Neural cell (in vitro differentiated cells): Measurements from ENCODE around the gene MST1. TPM values are rescaled to one million over a fixed set of nuclear protein-coding genes. Genes with fewer than 3 reads are reported as not detected.
"Not testable (repeated sequence)": the region's sequence is repeated elsewhere in the genome, so short reads cannot be mapped to it uniquely, and the experiment has no call there.

Experiments
- H2AFZ ChIP-seq: fragments of 200-600, 300-800 bp; sonication (generic), shearing (Covaris generic); 2 replicates; pipeline ENCODE4 v1.6.0; 2014; ENCODE audit warnings: low read depth, mild to moderate bottlenecking, antibody characterized with exemption, low read length, moderate library complexity
- H3F3A ChIP-seq: fragments of 200-600 bp; shearing (Covaris generic); 2 replicates; pipeline ENCODE4 v1.6.1; 2016; ENCODE audit warnings: mild to moderate bottlenecking, moderate library complexity, mixed read lengths, antibody characterized with exemption, low read length; ENCODE audit not compliant: insufficient read depth, poor library complexity, severe bottlenecking
- H3K27ac ChIP-seq: fragments of 200-600, 300-800 bp; sonication (generic), shearing (Covaris generic); 2 replicates; pipeline ENCODE4 v1.5.1; 2014; ENCODE audit warnings: mild to moderate bottlenecking, low read length, moderate library complexity
- H3K27me3 ChIP-seq: fragments of 300-800, 200-600 bp; sonication (generic), shearing (Covaris generic); 2 replicates; pipeline ENCODE4 v1.6.0; 2014; ENCODE audit warnings: mild to moderate bottlenecking, low read depth, low read length, moderate library complexity; ENCODE audit not compliant: insufficient read depth
- H3K36me3 ChIP-seq: fragments of 300-800, 200-600 bp; sonication (generic), shearing (Covaris generic); 2 replicates; pipeline ENCODE4 v1.5.1; 2014; ENCODE audit warnings: mild to moderate bottlenecking, antibody characterized with exemption, low read length, moderate library complexity; ENCODE audit not compliant: insufficient read depth
- H3K4me2 ChIP-seq: fragments of 300-800, 200-600 bp; sonication (generic), shearing (Covaris generic); 2 replicates; pipeline ENCODE4 v1.6.0; 2014; ENCODE audit warnings: mild to moderate bottlenecking, low read length
- H3K4me3 ChIP-seq: fragments of 300-800, 200-600 bp; sonication (generic), shearing (Covaris generic); 2 replicates; pipeline ENCODE4 v1.5.1; 2014; ENCODE audit warnings: mild to moderate bottlenecking, low read length, moderate library complexity
- H3K79me2 ChIP-seq: fragments of 200-600 bp; shearing (Covaris generic); replicated peaks from 2 replicates; pipeline ENCODE4 v1.6.0; 2014; ENCODE audit warnings: mild to moderate bottlenecking, low read length, moderate library complexity; ENCODE audit not compliant: insufficient read depth
- H3K9ac ChIP-seq: fragments of 300-800, 200-600 bp; sonication (generic), shearing (Covaris generic); 2 replicates; pipeline ENCODE4 v1.6.1; 2016; ENCODE audit warnings: mild to moderate bottlenecking, low read length, mixed read lengths
- H3K9me2 ChIP-seq: fragments of 200-600 bp; shearing (Covaris generic); 2 replicates; pipeline ENCODE4 v1.6.1; 2016; ENCODE audit warnings: mild to moderate bottlenecking, low read length, mixed read lengths; ENCODE audit not compliant: insufficient read depth
- H3K9me3 ChIP-seq: fragments of 200-600, 300-800 bp; sonication (generic), shearing (Covaris generic); 2 replicates; pipeline ENCODE4 v1.6.1; 2016; ENCODE audit warnings: mild to moderate bottlenecking, mixed run types, low read length, moderate library complexity, mixed read lengths
- H4K20me1 ChIP-seq: fragments of 200-600 bp; shearing (Covaris generic); 2 replicates; pipeline ENCODE4 v1.6.1; 2016; ENCODE audit warnings: mild to moderate bottlenecking, mixed run types; ENCODE audit not compliant: insufficient read depth
- CTCF ChIP-seq: fragments of 450-650 bp; IDR thresholded peaks from 2 replicates; pipeline ENCODE4 v1.5.1; 2014; ENCODE audit warnings: antibody characterized with exemption, mild to moderate bottlenecking, moderate library complexity; ENCODE audit not compliant: poor library complexity, severe bottlenecking
- EZH2 ChIP-seq: fragments of 200-600, 300-800 bp; shearing (Covaris generic), sonication (generic); IDR thresholded peaks from 2 replicates; pipeline ENCODE4 v1.6.1; 2014; ENCODE audit warnings: antibody characterized with exemption, low read length, borderline replicate concordance, mild to moderate bottlenecking; ENCODE audit not compliant: insufficient read depth, poor library complexity, severe bottlenecking
- polyA plus RNA-seq: library from polyadenylated mRNA; depleted of rRNA; stranded (reverse); fragments of >200 nt; gene quantifications from 2 replicates; pipeline ENCODE4 v1.2.3, GENCODE V29; 2014

Gene MST1
- polyA plus RNA-seq, 1 donor from 2014 or later = 64.0 TPM

DNA sequence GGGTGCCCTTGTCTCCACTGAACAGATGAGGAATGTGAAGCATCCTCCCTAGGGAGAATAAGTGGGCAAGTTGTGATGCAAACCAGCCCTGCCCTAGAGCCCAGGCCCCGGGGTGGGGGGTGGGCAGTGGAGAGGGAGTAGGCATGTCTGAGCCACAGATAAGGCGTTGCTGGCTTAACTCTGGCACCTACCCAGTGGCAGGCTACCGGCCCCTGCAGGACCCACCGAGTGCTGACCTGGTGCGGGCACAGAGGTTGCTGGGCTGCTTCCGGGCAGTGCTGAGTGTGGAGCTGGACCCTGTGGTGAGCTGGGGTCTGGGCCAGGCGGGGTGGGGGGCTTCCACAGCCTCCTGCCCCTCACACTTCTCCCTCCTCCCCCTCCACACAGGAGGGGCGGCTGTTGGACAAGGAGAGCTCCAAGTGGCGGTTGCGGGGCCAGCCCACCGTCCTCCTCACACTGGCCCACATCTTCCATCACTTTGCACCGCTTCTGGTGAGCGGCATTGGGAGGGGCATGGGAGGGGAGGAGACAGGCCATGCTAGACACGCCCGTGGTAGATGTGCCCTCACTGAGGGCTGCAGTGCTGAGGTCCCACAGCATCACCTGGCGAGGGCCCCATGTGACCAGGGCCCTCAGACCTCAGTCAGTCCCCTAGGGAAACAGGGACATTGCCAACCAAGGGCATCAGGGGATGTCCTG lies 10.2 kb upstream of the MST1 start (continued):
- TF ChIP-seq CTCF (no peak), EZH2 (no peak)

DNA sequence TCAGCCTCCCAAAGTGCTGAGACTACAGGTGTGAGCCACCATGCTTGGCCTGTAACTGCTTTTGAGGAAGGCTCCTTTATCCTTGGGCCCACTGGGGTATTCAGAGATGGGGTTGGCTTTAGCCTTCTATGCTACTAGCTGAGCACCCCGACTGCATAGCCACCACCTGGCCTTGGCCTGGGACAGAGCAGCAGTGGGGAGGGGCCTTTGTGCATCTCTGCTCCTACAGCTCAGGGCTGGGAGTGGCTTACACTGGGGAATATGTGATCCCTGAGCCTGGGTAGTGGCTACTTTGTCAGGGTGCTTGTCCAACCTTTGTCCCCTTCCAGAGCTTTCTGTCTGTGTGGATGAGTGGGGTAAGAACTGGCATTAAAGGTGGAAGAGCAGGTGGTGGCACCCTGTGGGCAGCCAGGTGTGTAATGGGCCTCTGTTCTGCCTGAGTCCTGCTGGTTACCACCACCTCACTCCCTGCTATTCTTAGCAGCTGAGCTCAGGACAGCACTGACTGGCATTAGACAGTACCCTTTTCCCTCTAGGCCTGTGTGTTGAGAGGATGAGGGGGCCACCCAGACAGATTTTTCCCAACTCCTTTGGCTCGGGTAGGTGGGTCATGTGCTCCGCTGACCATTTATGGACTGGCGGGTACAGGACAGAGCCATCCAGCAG lies 6.2 kb upstream of the MST1 start:
- not testable (repeated sequence) for H4K20me1 ChIP-seq, H3K36me3 ChIP-seq, H3F3A ChIP-seq, H3K79me2 ChIP-seq, H3K9me2 ChIP-seq, H3K4me3 ChIP-seq, H3K27ac ChIP-seq, H3K4me2 ChIP-seq, H3K9ac ChIP-seq, H3K27me3 ChIP-seq, H3K9me3 ChIP-seq, H2AFZ ChIP-seq

DNA sequence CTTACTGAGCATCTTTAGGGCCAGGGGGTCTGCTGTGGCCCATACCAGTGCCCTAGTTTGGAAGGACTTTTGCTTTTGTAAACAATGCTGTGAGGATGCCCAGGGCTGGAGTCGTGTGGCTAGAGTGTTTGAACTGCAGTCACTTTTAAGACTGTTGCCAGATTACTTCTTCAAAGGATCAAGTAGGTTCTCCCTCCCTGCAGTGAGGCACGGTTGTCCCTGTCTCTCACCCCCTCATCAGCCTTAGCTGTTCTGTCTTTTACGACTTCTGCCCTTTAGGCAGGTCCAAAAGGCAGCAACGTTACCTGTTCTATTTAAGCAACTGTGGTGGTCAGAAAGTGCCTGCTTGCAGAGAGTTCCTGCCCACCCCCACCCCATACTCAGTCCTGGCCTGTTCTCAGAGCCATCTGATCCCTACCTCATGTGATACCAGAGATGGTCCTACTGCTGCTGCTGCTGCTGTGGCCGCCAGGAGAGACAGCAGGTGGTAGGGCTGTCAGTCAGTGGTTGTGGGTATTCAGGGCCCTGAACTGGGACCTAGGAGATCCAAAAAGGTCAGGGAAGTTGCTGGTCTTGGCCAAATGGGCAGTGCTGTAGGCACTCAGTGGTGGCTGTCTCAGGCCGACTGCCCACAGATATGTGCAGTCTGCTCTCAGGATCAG lies 5.3 kb upstream of the MST1 start:
- not testable (repeated sequence) for H3K36me3 ChIP-seq, H3K9me3 ChIP-seq, H2AFZ ChIP-seq, H3K9ac ChIP-seq, H3K4me2 ChIP-seq, H3K79me2 ChIP-seq, H3K4me3 ChIP-seq, H3K9me2 ChIP-seq, H3K27me3 ChIP-seq, H4K20me1 ChIP-seq, H3F3A ChIP-seq, H3K27ac ChIP-seq

DNA sequence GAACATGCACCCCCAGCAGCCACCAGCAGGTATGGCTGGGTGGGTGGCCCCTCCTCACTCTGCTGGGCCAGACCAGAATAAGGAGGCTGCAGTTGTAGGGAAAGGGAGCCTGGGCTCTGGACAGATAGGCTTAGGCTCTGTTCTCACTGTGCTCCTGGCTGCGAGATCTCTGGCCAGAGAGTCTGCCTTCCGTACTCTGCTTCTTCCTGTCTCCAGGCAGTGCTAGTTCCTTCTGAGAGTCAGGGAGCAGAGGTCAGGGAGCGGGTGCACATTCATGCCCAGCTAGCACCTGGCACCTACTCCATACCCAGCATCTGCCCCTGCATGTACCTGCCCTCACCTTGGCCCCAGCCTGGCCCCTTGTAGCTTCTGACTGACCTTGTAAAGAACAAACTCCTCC lies 2.2 kb upstream of the MST1 start:
- not testable (repeated sequence) for H3K9me2 ChIP-seq, H3K9me3 ChIP-seq, H4K20me1 ChIP-seq, H3K27me3 ChIP-seq, H3K4me3 ChIP-seq, H3K36me3 ChIP-seq, H3K27ac ChIP-seq, H3F3A ChIP-seq, H3K79me2 ChIP-seq, H3K4me2 ChIP-seq, H2AFZ ChIP-seq, H3K9ac ChIP-seq

DNA sequence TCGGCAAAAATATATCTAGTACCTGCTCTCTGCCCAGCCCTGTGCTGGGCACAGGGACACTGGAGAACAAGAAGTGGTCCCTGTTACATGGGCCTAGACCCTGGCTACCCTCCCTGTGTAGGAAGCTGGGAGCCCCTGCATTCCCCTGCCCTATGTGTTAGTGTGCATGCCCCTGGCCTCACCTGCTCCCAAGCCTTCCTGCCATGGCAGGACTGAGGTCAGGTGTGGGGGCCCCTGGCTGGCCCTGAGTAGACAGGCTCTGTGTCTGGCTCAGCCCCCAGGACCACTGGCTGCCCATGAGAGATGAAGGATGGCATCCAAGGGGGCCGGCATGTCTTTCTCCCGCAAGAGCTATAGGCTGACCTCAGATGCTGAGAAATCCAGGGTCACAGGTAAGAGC lies 1.6 kb upstream of the MST1 start:
- not testable (repeated sequence) for H3K4me2 ChIP-seq, H2AFZ ChIP-seq, H3K79me2 ChIP-seq, H4K20me1 ChIP-seq, H3K9ac ChIP-seq, H3K27me3 ChIP-seq, H3K9me2 ChIP-seq, H3K9me3 ChIP-seq, H3K36me3 ChIP-seq, H3F3A ChIP-seq, H3K27ac ChIP-seq
- peak overlapping the region; percentile 86 for H3K4me3 ChIP-seq

DNA sequence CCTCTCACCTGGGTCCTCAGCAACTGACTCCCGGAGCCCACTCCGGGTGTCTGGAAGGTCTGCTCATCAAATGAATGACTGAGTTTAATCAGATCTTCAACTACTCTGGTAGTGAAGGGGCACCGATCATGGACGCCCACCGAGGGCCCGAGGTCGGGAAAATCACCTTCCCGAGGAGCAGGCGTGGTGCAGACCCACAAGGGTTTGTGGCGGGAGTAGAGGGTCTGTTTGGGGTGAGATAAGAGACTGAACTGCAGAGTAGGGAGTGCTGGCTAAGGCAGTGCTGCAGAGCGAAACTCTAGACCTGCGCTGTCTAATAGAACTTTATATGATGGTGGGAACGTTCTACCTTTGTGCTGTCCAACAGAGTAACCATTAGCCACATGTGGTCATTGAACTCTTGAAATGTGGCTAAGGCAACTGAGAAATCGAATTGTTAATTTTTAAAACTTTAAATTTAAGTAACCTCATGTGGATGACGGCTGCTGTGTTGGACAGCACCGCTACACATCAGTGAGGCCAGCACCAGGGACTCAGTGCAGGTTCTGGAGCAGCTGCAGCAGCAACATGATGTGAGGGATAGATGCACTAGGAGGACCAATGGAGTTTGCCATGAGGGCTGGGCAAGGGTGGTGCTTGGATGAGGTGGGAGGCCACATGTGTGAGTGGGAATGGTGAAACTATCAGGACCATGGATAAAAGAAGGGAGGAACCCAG lies 792 bp upstream of the MST1 start:
- Histone ChIP-seq H3K27ac (peak overlapping the region; percentile 56), H3K4me3 (peak overlapping the region; percentile 86), H2AFZ (peak overlapping the region; percentile 56), H3K9ac (peak overlapping the region; percentile 78), H3K4me2 (peak overlapping the region; percentile 61)
- H3K9me3 ChIP-seq, H3K79me2 ChIP-seq, H3K27me3 ChIP-seq, H3F3A ChIP-seq, H4K20me1 ChIP-seq, H3K36me3 ChIP-seq, H3K9me2 ChIP-seq: not testable (repeated sequence)

- not testable (repeated sequence) for H3K9me3 ChIP-seq, H3F3A ChIP-seq, H4K20me1 ChIP-seq, H3K27me3 ChIP-seq, H3K36me3 ChIP-seq, H3K9me2 ChIP-seq, H3K79me2 ChIP-seq
- H3K4me2 ChIP-seq = peak overlapping the region; percentile 82
- H3K9ac ChIP-seq = peak overlapping the region; percentile 78
- peak overlapping the region; percentile 89 for H2AFZ ChIP-seq
- peak overlapping the region; percentile 86 for H3K4me3 ChIP-seq
- H3K27ac ChIP-seq = peak overlapping the region; percentile 79
These were observed 782 bp downstream of the MST1 start for GRCh38 chr3:49688338-49689045.
